Adrenal gland (tissue), 12 donors: ENCODE data around the gene GPR158. TPM values are rescaled to one million over a fixed set of nuclear protein-coding genes. Genes with fewer than 3 reads are reported as not detected.

ENCODE experiments used
- DNase-seq, 7 donors: peaks; one replicate each; pipeline ENCODE4 v3.0.0-alpha.2; 2019 to 2020
- H3K27ac ChIP-seq, 5 donors: fragments of 200-600 bp; sonication (generic) in 4 of 5; 1 replicate in 3 of 5; 2 replicates in 2 of 5; pipeline versions ENCODE4 v1.5.1 to v1.8.0; 2016 to 2020; ENCODE audit warnings: mild to moderate bottlenecking in 1 of 5
- H3K27me3 ChIP-seq: fragments of 200-600 bp; 2 replicates; pipeline ENCODE4 v1.8.0; 2021
- H3K36me3 ChIP-seq, 2 donors: fragments of 200-600 bp; replicated peaks in 1 of 2; 1 replicate in 1 of 2; 2 replicates in 1 of 2; pipeline versions ENCODE4 v1.5.1 to v1.8.0; 2018 to 2022
- H3K4me1 ChIP-seq, 2 donors: fragments of 200-600 bp; replicated peaks in 1 of 2; 1 replicate in 1 of 2; 2 replicates in 1 of 2; pipeline versions ENCODE4 v1.5.1 to v1.8.0; 2018 to 2021
- H3K4me3 ChIP-seq, 4 donors: fragments of 200-600 bp; sonication (generic) in 3 of 4; one replicate each; pipeline ENCODE4 v1.5.1; 2016 to 2018
- H3K9me3 ChIP-seq, 3 donors: fragments of 200-600 bp; sonication (generic) in 1 of 3; replicated peaks in 1 of 3; 1 replicate in 2 of 3; 2 replicates in 1 of 3; pipeline versions ENCODE4 v1.5.1 to v1.8.0; 2016 to 2021
- CTCF ChIP-seq, 6 experiments: fragments of 450-650 bp in 4 of 6; fragments of 200-600 bp in 2 of 6; sonication (generic) in 1 of 6; IDR thresholded peaks; 1 replicate in 5 of 6; 2 replicates in 1 of 6; pipeline versions ENCODE4 v1.5.1 to v1.8.0; 2016 to 2021; ENCODE audit warnings: antibody characterized with exemption in 6 of 6, mild to moderate bottlenecking in 2 of 6, moderate library complexity in 1 of 6
- POLR2A ChIP-seq, 2 donors: fragments of 450-650 bp; IDR thresholded peaks; one replicate each; pipeline ENCODE4 v1.6.1; 2017; ENCODE audit warnings: antibody characterized with exemption in 2 of 2, mild to moderate bottlenecking in 2 of 2, moderate library complexity in 1 of 2
- WGBS, 4 donors: extraction: QIAGEN DNeasy Blood & Tissue Kit in 2 of 4; methylation state at CpG; one replicate each; pipeline versions ENCODE4 v1.1.5 to v1.1.7; 2013 to 2017; 5-methylcytosine and 5-hydroxymethylcytosine counted together
- intact Hi-C, 2 donors: fragments of 100-400 bp; cut with DNase I; formaldehyde crosslinking; loops; one replicate each; pipeline versions ENCODE4 v1.14.1 to v1.15.0; 2022 to 2023
- polyA plus RNA-seq, 3 donors: library from polyadenylated mRNA; stranded (reverse); fragments of 200-250 nt in 2 of 3; fragments of 350-450 nt in 1 of 3; fragmentation: Illumina TruSeq in 1 of 3; extraction: RNeasy Lipid Tissue Mini Kit (QIAGEN cat#74804) in 1 of 3; gene quantifications; one replicate each; pipeline ENCODE4 v1.2.3, GENCODE V29; 2013 to 2014
- total RNA-seq, 9 donors: library from RNA; depleted of rRNA in 4 of 9; stranded (reverse); fragments of >200 nt in 4 of 9; fragments of 120-200 nt in 1 of 9; fragmentation: NEBNext Ultra II Directional in 1 of 9; extraction: Animal tissue kit (Norgen Biotek cat#: 25700) in 1 of 9; gene quantifications; one replicate each; pipeline versions ENCODE4 v1.1.0 to v1.2.4, GENCODE V29; 2013 to 2023
- donor health status: healthy with polysubstance abuse.
- donor health status: Bipolar disorder and iron deficiency.
- donor health status: DM: yes; HTN: yes; CAD: no.
- donor health status: DM: no; HTN: no; CAD: no.
- donor health status: DM: no; HTN: no; CAD: no.
- donor health status: DM: yes; HTN: yes; CAD: no.

The GPR158 gene
- total and polyA plus RNA-seq, 12 donors: 0.04 to 2.5 (median 0.94) TPM; not detected in 2

DNA sequence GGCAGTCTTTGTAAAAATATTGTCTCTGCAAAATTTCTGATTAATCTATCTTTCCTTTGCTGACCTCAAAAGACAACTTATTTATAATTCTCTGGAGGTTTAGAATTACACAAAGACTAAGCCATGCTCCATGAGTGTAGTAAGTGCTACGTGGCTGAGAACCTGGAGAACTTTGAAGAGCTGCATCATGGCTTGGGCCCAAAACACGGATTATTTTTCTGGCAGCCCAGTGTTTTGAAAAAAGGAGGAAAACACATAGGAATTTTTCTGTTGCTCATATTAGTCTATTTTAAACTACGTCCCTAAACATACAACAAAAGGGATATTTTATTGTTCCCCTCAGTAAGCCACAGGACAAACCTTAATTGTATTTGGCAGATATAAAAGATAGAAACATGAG is 398.5 kb downstream of the GPR158 start:
- Histone ChIP-seq H3K27me3 (no peaks in the 10 kb centered on the region), H3K27ac (no peak overlapping the region), H3K36me3 (no peaks in the 10 kb centered on the region), H3K4me1 (no peaks in the 10 kb centered on the region), H3K4me3 (no peak overlapping the region), H3K9me3 (no peaks in the 10 kb centered on the region)
- 57 to 67% (median 60%) methylated on average over 3 of the region's 3 CpGs for WGBS, 4 donors
- intact Hi-C loops: no loop called here
- TF ChIP-seq POLR2A (IDR thresholded peaks at IDR 0.05) (no peak), CTCF (IDR thresholded peaks at IDR 0.05) (no peak)
- DNase-seq: no peak

DNA sequence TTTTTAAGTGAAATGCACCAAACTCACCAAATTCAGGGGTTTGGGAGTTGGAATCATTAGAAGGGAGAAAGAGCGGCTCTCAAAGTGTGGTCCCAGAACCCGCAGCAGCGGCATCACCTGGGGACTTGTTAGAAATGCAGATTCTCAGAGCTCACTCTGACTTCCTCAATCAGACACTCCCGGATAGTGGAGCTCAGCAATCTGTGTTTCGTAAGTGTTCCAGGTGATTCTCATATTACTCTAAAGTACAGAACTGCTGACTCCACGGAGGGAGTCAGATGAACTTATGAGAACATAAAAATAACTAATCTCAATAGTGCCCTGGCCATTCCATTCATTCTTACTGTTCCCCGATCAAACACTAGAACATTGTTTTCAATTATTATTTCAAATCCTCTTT is 400.5 kb downstream of the GPR158 start:
- Histone ChIP-seq H3K4me1 (no peaks in the 10 kb centered on the region), H3K27ac (no peak overlapping the region), H3K9me3 (no peaks in the 10 kb centered on the region), H3K4me3 (no peak overlapping the region), H3K27me3 (no peaks in the 10 kb centered on the region), H3K36me3 (no peaks in the 10 kb centered on the region)
- no peak for DNase-seq
- intact Hi-C loops: no loop called here
- TF ChIP-seq POLR2A (IDR thresholded peaks at IDR 0.05): no peak
- TF ChIP-seq CTCF (IDR thresholded peaks at IDR 0.05): no peak
- WGBS, 4 donors: 64 to 72% (median 69%) methylated on average over 7 of the region's 7 CpGs

GRCh38 chr10:25578061-25578460 is 403.3 kb downstream of the GPR158 start:
- DNase-seq: no peak
- H3K27ac ChIP-seq: no peak overlapping the region
- no peak overlapping the region for H3K4me3 ChIP-seq
- H3K9me3 ChIP-seq: no peaks in the 10 kb centered on the region
- H3K27me3 ChIP-seq: no peaks in the 10 kb centered on the region
- no peaks in the 10 kb centered on the region for H3K4me1 ChIP-seq
- TF ChIP-seq POLR2A (IDR thresholded peaks at IDR 0.05): no peak
- no peak for TF ChIP-seq CTCF (IDR thresholded peaks at IDR 0.05)
- intact Hi-C loops: no loop called here
- H3K36me3 ChIP-seq: no peaks in the 10 kb centered on the region
- 77 to 84% (median 81%) methylated on average over 4 of the region's 4 CpGs for WGBS, 4 donors

- Histone ChIP-seq H3K27ac (no peak overlapping the region), H3K36me3 (no peaks in the 10 kb centered on the region), H3K4me3 (no peak overlapping the region), H3K27me3 (no peaks in the 10 kb centered on the region), H3K9me3 (no peaks in the 10 kb centered on the region), H3K4me1 (no peaks in the 10 kb centered on the region)
- no peak for TF ChIP-seq POLR2A (IDR thresholded peaks at IDR 0.05)
- no peak for TF ChIP-seq CTCF (IDR thresholded peaks at IDR 0.05)
- DNase-seq: no peak
- intact Hi-C loops: no loop called here
- WGBS, 4 donors: 64 to 72% (median 67%) methylated on average over 6 of the region's 6 CpGs
Observed at GRCh38 chr10:25582961-25583360, 408.2 kb downstream of the GPR158 start.
